Pancreas (tissue), 10 donors: Measurements from ENCODE around the gene GGACT. TPM values are rescaled to one million over a fixed set of nuclear protein-coding genes. Genes with fewer than 3 reads are reported as not detected.

ENCODE experiments used
- ATAC-seq, 4 donors: fragments of 200-7000 bp; cut with Tn5 transposase; one replicate each; pipeline versions ENCODE4 v1.8.0 to v1.9.1; 2020; ENCODE audit warnings: mild to moderate bottlenecking in 4 of 4, moderate library complexity in 4 of 4
- DNase-seq, 6 donors: peaks; one replicate each; pipeline ENCODE4 v3.0.0-alpha.2; 2020
- FAIRE-seq: peaks from 2 replicates; lab custom pipeline; 2012; peaks lifted over from hg19 to GRCh38; lab: Jason Lieb, UNC
- H3K27ac ChIP-seq, 4 donors: fragments of 200-600 bp; sonication (generic); 1 replicate in 3 of 4; 2 replicates in 1 of 4; pipeline versions ENCODE4 v1.5.0 to v1.8.0; 2020
- H3K27me3 ChIP-seq, 4 donors: fragments of 200-600 bp; one replicate each; pipeline ENCODE4 v1.8.0; 2021
- H3K36me3 ChIP-seq, 3 donors: fragments of 200-600 bp; sonication (generic) in 1 of 3; one replicate each; pipeline versions ENCODE4 v1.5.0 to v1.8.0; 2020 to 2021
- H3K4me1 ChIP-seq, 3 donors: fragments of 200-600 bp; one replicate each; pipeline ENCODE4 v1.8.0; 2021
- H3K4me3 ChIP-seq, 4 donors: fragments of 200-600 bp; sonication (generic) in 2 of 4; one replicate each; pipeline versions ENCODE4 v1.5.0 to v1.8.0; 2020 to 2021
- H3K9me3 ChIP-seq, 4 donors: fragments of 200-600 bp; one replicate each; pipeline ENCODE4 v1.8.0; 2021
- WGBS, 2 donors: extraction: QIAGEN DNeasy Blood & Tissue Kit; methylation state at CpG; one replicate each; pipeline ENCODE4 v1.1.7; 2013; 5-methylcytosine and 5-hydroxymethylcytosine counted together
- intact Hi-C, 3 donors: fragments of 100-400 bp; cut with DNase I; formaldehyde crosslinking; loops; one replicate each; pipeline versions ENCODE4 v1.11.1 to v1.14.2; 2022
- polyA plus RNA-seq, 2 donors: library from polyadenylated mRNA; stranded (reverse); fragments of 200-250 nt; gene quantifications; one replicate each; pipeline ENCODE4 v1.2.3, GENCODE V29; 2013
- total RNA-seq, 6 donors: library from RNA; stranded (reverse); fragmentation: NEBNext Ultra II Directional in 4 of 6; extraction: Animal tissue kit (Norgen Biotek cat#: 25700) in 4 of 6; gene quantifications; one replicate each; pipeline versions ENCODE4 v1.2.1 to v1.2.4, GENCODE V29; 2021 to 2023
- TF ChIP-seq, protein P1 (sequence below), 4 donors: fragments of 200-600 bp; sonication (generic) in 3 of 4; IDR thresholded peaks; one replicate each; pipeline versions ENCODE4 v1.5.0 to v1.8.0; 2021; ENCODE audit warnings: antibody characterized with exemption in 4 of 4
- donor health status: healthy with polysubstance abuse.
- donor health status: DM: no; HTN: no; CAD: no; lungs with moderate emphysema.
- donor health status: DM: no; HTN: no; CAD: no.
- donor health status: control.
- donor health status: control.
- donor health status: Bipolar disorder and iron deficiency.
- donor health status: DM: yes; HTN: yes; CAD: no.
- donor health status: DM: no; HTN: no; CAD: no.
- donor health status: DM: no; HTN: no; CAD: no.
- donor health status: DM: yes; HTN: yes; CAD: no.

GGACT gene
- total and polyA plus RNA-seq, 8 donors: 1.6 to 7.0 (median 6.1) TPM

DNA sequence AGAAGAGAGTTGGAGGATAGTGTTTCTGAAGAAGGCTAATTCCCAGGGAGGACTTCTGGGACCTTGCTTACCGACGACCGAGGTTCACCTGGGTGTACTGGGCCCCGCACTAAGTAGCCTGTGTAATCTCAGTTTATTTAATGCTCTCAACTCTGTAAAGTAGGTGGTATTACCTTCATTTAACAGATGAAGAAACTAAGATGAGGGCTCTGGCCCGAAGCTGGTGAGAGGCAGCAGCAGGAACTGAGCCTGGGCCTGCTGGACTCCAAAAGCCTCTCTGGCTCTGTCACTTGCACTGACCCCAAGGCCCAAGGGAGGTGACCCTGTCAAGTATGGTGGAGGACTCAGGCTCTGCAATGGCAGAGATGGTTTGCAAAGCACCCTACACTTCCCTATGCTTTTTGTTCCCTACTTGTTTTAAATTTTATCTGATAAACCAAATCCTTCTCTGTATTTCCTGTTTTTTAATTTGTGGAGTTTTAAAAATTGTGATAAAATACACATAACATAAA lies 50.6 kb downstream of the GGACT start:
- FAIRE-seq: no peak
- H3K27ac ChIP-seq: no peak overlapping the region
- H3K36me3 ChIP-seq: no peaks in the 10 kb centered on the region
- peaks cover 17 to 19% (median 18%) of the 10 kb centered on the region in 3 donors for H3K4me1 ChIP-seq
- no peaks in the 10 kb centered on the region for H3K27me3 ChIP-seq
- H3K4me3 ChIP-seq: no peak overlapping the region
- WGBS, 2 donors: 96 to 98% methylated on average over 5 of the region's 5 CpGs
- ATAC-seq: no peak
- H3K9me3 ChIP-seq: no peaks in the 10 kb centered on the region
- intact Hi-C loops: no loop called here
- DNase-seq: no peak
- TF ChIP-seq, protein P1, sequence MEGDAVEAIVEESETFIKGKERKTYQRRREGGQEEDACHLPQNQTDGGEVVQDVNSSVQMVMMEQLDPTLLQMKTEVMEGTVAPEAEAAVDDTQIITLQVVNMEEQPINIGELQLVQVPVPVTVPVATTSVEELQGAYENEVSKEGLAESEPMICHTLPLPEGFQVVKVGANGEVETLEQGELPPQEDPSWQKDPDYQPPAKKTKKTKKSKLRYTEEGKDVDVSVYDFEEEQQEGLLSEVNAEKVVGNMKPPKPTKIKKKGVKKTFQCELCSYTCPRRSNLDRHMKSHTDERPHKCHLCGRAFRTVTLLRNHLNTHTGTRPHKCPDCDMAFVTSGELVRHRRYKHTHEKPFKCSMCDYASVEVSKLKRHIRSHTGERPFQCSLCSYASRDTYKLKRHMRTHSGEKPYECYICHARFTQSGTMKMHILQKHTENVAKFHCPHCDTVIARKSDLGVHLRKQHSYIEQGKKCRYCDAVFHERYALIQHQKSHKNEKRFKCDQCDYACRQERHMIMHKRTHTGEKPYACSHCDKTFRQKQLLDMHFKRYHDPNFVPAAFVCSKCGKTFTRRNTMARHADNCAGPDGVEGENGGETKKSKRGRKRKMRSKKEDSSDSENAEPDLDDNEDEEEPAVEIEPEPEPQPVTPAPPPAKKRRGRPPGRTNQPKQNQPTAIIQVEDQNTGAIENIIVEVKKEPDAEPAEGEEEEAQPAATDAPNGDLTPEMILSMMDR (IDR thresholded peaks at IDR 0.05): no peak

DNA sequence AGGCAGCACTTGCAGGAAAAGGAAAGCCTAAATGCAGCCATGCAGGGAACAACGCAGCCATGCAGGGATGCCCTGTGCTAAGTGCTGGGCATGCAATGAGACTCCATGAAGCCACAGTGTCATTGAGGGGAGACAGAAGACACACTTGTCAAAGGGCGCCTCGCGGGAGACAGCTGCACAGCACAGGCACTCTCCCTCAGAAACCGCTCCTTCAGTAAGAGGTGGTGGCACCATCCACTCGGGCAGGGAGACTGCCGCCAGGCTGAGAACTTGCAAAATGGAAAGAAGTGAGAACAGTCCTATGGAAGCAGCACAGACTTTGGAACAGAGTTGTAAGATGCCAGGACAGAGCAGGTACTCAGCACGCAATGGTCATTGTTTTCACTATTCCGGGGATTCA lies 51.1 kb downstream of the GGACT start:
- H3K27me3 ChIP-seq: no peaks in the 10 kb centered on the region
- H3K9me3 ChIP-seq: no peaks in the 10 kb centered on the region
- TF ChIP-seq, protein P1 (IDR thresholded peaks at IDR 0.05): no peak
- intact Hi-C loops: no loop called here
- H3K4me3 ChIP-seq: no peak overlapping the region
- DNase-seq: no peak
- H3K4me1 ChIP-seq: peaks cover 19 to 22% (median 19%) of the 10 kb centered on the region in 3 donors
- WGBS, 2 donors: 98% methylated on average over 9 of the region's 9 CpGs
- H3K27ac ChIP-seq: no peak overlapping the region
- H3K36me3 ChIP-seq: no peaks in the 10 kb centered on the region
- ATAC-seq: no peak
- no peak for FAIRE-seq

GRCh38 chr13:100536643-100537180 lies 51.9 kb downstream of the GGACT start:
- ATAC-seq (no peak), FAIRE-seq (no peak), DNase-seq (no peak)
- peaks cover 19 to 22% (median 19%) of the 10 kb centered on the region in 3 donors for H3K4me1 ChIP-seq
- intact Hi-C loops: no loop called here
- 74 to 88% methylated on average over 13 of the region's 13 CpGs for WGBS, 2 donors
- no peaks in the 10 kb centered on the region for H3K36me3 ChIP-seq
- H3K4me3 ChIP-seq: no peak overlapping the region
- H3K27me3 ChIP-seq: no peaks in the 10 kb centered on the region
- H3K27ac ChIP-seq: no peak overlapping the region
- H3K9me3 ChIP-seq: no peaks in the 10 kb centered on the region
- TF ChIP-seq, protein P1 (IDR thresholded peaks at IDR 0.05): no peak

DNA sequence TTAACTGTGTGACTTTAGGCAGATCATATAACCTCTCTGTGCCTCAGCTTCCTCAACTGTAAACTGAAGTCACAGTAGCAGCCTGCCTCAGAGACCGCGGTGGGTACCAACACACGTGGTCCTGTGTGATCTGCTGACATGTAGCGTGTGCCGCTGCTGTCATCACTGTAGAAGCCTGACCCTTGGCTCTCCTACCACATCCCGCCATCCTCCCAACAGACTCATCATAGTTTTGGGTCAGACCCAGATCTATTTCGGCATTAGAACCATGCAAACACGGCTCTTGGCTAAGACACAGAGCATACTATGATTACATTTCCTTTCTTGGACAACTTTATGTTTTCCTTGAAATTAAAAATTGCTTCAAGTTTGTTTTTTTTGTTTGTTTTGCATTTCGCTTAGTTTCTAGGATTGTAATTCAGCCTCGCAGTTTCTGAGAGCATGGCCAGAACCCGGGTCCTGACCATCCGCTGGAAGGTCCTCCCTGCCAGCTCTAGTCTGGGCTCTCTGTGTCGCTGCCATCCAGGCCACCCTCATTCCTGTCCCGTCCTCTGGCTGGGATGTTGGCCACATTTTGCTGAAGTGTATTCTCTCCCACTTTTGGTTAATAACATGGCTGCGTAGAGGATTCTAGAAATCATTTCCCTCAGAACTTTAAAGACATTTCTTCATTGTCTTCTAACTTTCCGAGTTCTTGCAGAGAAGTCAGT lies 53.0 kb downstream of the GGACT start:
- Histone ChIP-seq H3K9me3 (no peaks in the 10 kb centered on the region), H3K36me3 (no peaks in the 10 kb centered on the region), H3K27ac (no peak overlapping the region), H3K4me3 (no peak overlapping the region), H3K4me1 (peaks cover 19 to 23% (median 22%) of the 10 kb centered on the region in 3 donors), H3K27me3 (no peaks in the 10 kb centered on the region)
- TF ChIP-seq, protein P1 (IDR thresholded peaks at IDR 0.05): no peak
- DNase-seq: no peak
- intact Hi-C loops: no loop called here
- no peak for FAIRE-seq
- no peak for ATAC-seq
- WGBS, 2 donors: 78 to 79% methylated on average over 16 of the region's 16 CpGs

GRCh38 chr13:100534911-100535310 lies 53.7 kb downstream of the GGACT start:
- Histone ChIP-seq H3K9me3 (no peaks in the 10 kb centered on the region), H3K27me3 (no peaks in the 10 kb centered on the region), H3K4me1 (peaks cover 19 to 25% (median 22%) of the 10 kb centered on the region in 3 donors), H3K27ac (no peak overlapping the region), H3K36me3 (no peaks in the 10 kb centered on the region), H3K4me3 (no peak overlapping the region)
- DNase-seq (peak in 2 of 6 donors; percentile 39 to 60), FAIRE-seq (no peak), ATAC-seq (peak; percentile 26 to 45 (median 36))
- TF ChIP-seq, protein P1 (IDR thresholded peaks at IDR 0.05): no peak
- intact Hi-C loops: no loop called here
- 26 to 35% methylated on average over 6 of the region's 6 CpGs for WGBS, 2 donors
